GM23338 (cell line): ENCODE measurements around the gene C18orf32. TPM values are rescaled to one million over a fixed set of nuclear protein-coding genes. Genes with fewer than 3 reads are reported as not detected.

Source experiments
- ATAC-seq: fragments of 200-7000 bp; cut with Tn5 transposase; 3 replicates; pipeline ENCODE4 v1.9.1; 2020
- DNase-seq: peaks from one replicate; pipeline ENCODE4 v3.0.0-alpha.2; 2015; ENCODE audit warnings: low spot score
- H2AFZ ChIP-seq: fragments of 200-600 bp; sonication (generic); 2 replicates; pipeline ENCODE4 v1.8.0; 2016; ENCODE audit warnings: antibody characterized with exemption, mild to moderate bottlenecking, moderate library complexity
- H3F3A ChIP-seq: fragments of 200-600 bp; sonication (generic); replicated peaks from 2 replicates; pipeline ENCODE4 v1.8.0; 2017; ENCODE audit warnings: antibody characterized with exemption, mixed run types, low read depth
- H3K27ac ChIP-seq: fragments of 200-600 bp; sonication (generic); 2 replicates; pipeline ENCODE4 v1.6.1; 2016; ENCODE audit warnings: low read depth
- H3K27me3 ChIP-seq: fragments of 200-600 bp; sonication (generic); 2 replicates; pipeline ENCODE4 v1.8.0; 2016; ENCODE audit warnings: mild to moderate bottlenecking, mixed run types, moderate library complexity; ENCODE audit not compliant: insufficient read depth
- H3K36me3 ChIP-seq: fragments of 200-600 bp; sonication (generic); 2 replicates; pipeline ENCODE4 v1.8.0; 2016; ENCODE audit warnings: mild to moderate bottlenecking; ENCODE audit not compliant: insufficient read depth
- H3K4me1 ChIP-seq: fragments of 200-600 bp; sonication (generic); 2 replicates; pipeline ENCODE4 v1.8.0; 2016; ENCODE audit warnings: mild to moderate bottlenecking, moderate library complexity; ENCODE audit not compliant: insufficient read depth
- H3K4me2 ChIP-seq: fragments of 200-600 bp; sonication (generic); 2 replicates; pipeline ENCODE4 v1.7.1; 2017; ENCODE audit warnings: mixed run types
- H3K4me3 ChIP-seq: fragments of 200-600 bp; sonication (generic); 2 replicates; pipeline ENCODE4 v1.6.1; 2016; ENCODE audit warnings: mixed run types
- H3K79me2 ChIP-seq: fragments of 200-600 bp; sonication (generic); replicated peaks from 2 replicates; pipeline ENCODE4 v1.8.0; 2017; ENCODE audit warnings: mild to moderate bottlenecking; ENCODE audit not compliant: insufficient read depth
- H3K9me2 ChIP-seq: fragments of 200-600 bp; sonication (generic); 2 replicates; pipeline ENCODE4 v1.8.0; 2017; ENCODE audit not compliant: insufficient read depth
- H4K20me1 ChIP-seq: fragments of 200-600 bp; sonication (generic); replicated peaks from 2 replicates; pipeline ENCODE4 v1.8.0; 2017; ENCODE audit warnings: mild to moderate bottlenecking; ENCODE audit not compliant: insufficient read depth
- H3K27ac Mint-ChIP-seq: 2 replicates; pipeline ENCODE4 v1.8.0; 2020; ENCODE audit warnings: inconsistent platforms, mild to moderate bottlenecking, moderate library complexity, mixed read lengths
- H3K27me3 Mint-ChIP-seq: 3 replicates; pipeline ENCODE4 v1.8.0; 2022; ENCODE audit warnings: low read depth, mild to moderate bottlenecking, moderate library complexity, mixed read lengths, inconsistent platforms; ENCODE audit not compliant: insufficient read depth, poor library complexity
- H3K36me3 Mint-ChIP-seq: 3 replicates; pipeline ENCODE4 v1.8.0; 2021; ENCODE audit warnings: low read depth, mild to moderate bottlenecking, inconsistent platforms, moderate library complexity, mixed read lengths
- H3K4me1 Mint-ChIP-seq: 3 replicates; pipeline ENCODE4 v1.8.0; 2020; ENCODE audit warnings: mild to moderate bottlenecking, inconsistent platforms, mixed read lengths
- H3K4me3 Mint-ChIP-seq: 3 replicates; pipeline ENCODE4 v1.8.0; 2021; ENCODE audit warnings: moderate library complexity, mild to moderate bottlenecking, inconsistent platforms, mixed read lengths
- H3K9me3 Mint-ChIP-seq: 3 replicates; pipeline ENCODE4 v1.8.0; 2020; ENCODE audit warnings: moderate library complexity, mild to moderate bottlenecking, inconsistent platforms, mixed read lengths
- EZH2phosphoT487 ChIP-seq: fragments of 200-600 bp; sonication (generic); IDR thresholded peaks from one replicate; pipeline ENCODE4 v1.8.1; 2018; ENCODE audit warnings: antibody characterized with exemption; ENCODE audit not compliant: unreplicated experiment
- JUNB ChIP-seq: IDR thresholded peaks from one replicate; pipeline ENCODE4 v1.6.1; 2016; ENCODE audit warnings: antibody characterized with exemption; ENCODE audit not compliant: unreplicated experiment
- ZNF331 ChIP-seq: fragments of 250-450 bp; sonication (Bioruptor Pico); IDR thresholded peaks from 2 replicates; pipeline ENCODE4 v1.5.0; 2020; ENCODE audit warnings: low read depth, mild to moderate bottlenecking, moderate library complexity
- polyA plus RNA-seq: library from polyadenylated mRNA; unstranded; fragments of >200 nt; fragmentation: Nextera tagmentation; extraction: Ambion mirVana; gene quantifications from 2 replicates; pipeline ENCODE4 v1.2.1, GENCODE V29; 2016
- total RNA-seq: library from RNA; depleted of rRNA; stranded (reverse); fragments of >200 nt; shearing (Covaris generic); gene quantifications from 2 replicates; pipeline ENCODE4 v1.2.3, GENCODE V29; 2014
- TF ChIP-seq, protein P1 (sequence below): fragments of 250-450 bp; sonication (Bioruptor Pico); IDR thresholded peaks from 2 replicates; pipeline ENCODE4 v1.5.0; 2020; ENCODE audit warnings: mild to moderate bottlenecking, moderate library complexity
- TF ChIP-seq, protein P2 (sequence below), 2 experiments: fragments of 200-600 bp in 1 of 2; sonication (generic) in 1 of 2; conservative IDR thresholded peaks; 2 replicates each; pipeline versions ENCODE4 v1.5.1 to v1.6.1; 2016 to 2017; ENCODE audit warnings: antibody characterized with exemption in 2 of 2, low read depth in 2 of 2, mild to moderate bottlenecking in 2 of 2, moderate library complexity in 1 of 2

C18orf32 gene
- total and polyA plus RNA-seq, 2 experiments from 2014 or later: 25.3 to 72.4 TPM

DNA sequence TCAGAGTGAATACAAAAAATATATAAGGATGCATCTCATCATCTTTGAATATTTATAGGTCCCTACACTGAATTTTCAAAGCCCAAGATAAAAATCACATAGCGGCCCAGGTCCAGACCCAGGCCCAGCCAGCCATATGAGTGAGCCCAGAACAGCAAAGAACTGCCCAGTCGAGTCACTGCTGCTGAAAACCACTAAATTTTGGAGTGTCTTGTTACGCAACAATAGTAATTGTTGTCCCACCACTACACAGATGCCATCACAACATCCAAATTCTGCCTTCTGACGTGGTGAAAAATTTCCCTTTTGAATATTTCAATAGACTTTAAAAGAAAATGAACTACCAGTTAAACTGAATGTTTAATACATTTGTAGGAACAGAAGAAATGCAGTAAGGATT, 5.7 kb downstream of the C18orf32 start:
- Histone ChIP-seq H3K27me3 (no peaks in the 10 kb centered on the region), H4K20me1 (peaks cover 7% of the 10 kb centered on the region; the same call in 1 of the 2 replicates), H3F3A (no peaks in the 10 kb centered on the region), H3K79me2 (peaks cover 32% of the 10 kb centered on the region), H3K4me1 (0 out of 2 replicates have a peak, but pooled peaks cover 3% of the 10 kb centered on the region), H3K4me2 (no peak overlapping the region), H3K27ac (no peak overlapping the region), H2AFZ (no peak overlapping the region), H3K4me3 (no peak overlapping the region), H3K36me3 (peaks cover 19% of the 10 kb centered on the region), H3K9me2 (no peaks in the 10 kb centered on the region)
- H3K27ac Mint-ChIP-seq: no peak overlapping the region
- no peaks in the 10 kb centered on the region for H3K9me3 Mint-ChIP-seq
- H3K27me3 Mint-ChIP-seq: peaks cover 2% of the 10 kb centered on the region
- H3K4me1 Mint-ChIP-seq: peaks cover 9% of the 10 kb centered on the region
- DNase-seq (no peak), ATAC-seq (no peak)
- H3K4me3 Mint-ChIP-seq: no peak overlapping the region
- H3K36me3 Mint-ChIP-seq: peaks cover 33% of the 10 kb centered on the region
- TF ChIP-seq JUNB (no peak), ZNF331 (CRISPR knock-in tag) (no peak), EZH2phosphoT487 (no peak)
- TF ChIP-seq, protein P1, sequence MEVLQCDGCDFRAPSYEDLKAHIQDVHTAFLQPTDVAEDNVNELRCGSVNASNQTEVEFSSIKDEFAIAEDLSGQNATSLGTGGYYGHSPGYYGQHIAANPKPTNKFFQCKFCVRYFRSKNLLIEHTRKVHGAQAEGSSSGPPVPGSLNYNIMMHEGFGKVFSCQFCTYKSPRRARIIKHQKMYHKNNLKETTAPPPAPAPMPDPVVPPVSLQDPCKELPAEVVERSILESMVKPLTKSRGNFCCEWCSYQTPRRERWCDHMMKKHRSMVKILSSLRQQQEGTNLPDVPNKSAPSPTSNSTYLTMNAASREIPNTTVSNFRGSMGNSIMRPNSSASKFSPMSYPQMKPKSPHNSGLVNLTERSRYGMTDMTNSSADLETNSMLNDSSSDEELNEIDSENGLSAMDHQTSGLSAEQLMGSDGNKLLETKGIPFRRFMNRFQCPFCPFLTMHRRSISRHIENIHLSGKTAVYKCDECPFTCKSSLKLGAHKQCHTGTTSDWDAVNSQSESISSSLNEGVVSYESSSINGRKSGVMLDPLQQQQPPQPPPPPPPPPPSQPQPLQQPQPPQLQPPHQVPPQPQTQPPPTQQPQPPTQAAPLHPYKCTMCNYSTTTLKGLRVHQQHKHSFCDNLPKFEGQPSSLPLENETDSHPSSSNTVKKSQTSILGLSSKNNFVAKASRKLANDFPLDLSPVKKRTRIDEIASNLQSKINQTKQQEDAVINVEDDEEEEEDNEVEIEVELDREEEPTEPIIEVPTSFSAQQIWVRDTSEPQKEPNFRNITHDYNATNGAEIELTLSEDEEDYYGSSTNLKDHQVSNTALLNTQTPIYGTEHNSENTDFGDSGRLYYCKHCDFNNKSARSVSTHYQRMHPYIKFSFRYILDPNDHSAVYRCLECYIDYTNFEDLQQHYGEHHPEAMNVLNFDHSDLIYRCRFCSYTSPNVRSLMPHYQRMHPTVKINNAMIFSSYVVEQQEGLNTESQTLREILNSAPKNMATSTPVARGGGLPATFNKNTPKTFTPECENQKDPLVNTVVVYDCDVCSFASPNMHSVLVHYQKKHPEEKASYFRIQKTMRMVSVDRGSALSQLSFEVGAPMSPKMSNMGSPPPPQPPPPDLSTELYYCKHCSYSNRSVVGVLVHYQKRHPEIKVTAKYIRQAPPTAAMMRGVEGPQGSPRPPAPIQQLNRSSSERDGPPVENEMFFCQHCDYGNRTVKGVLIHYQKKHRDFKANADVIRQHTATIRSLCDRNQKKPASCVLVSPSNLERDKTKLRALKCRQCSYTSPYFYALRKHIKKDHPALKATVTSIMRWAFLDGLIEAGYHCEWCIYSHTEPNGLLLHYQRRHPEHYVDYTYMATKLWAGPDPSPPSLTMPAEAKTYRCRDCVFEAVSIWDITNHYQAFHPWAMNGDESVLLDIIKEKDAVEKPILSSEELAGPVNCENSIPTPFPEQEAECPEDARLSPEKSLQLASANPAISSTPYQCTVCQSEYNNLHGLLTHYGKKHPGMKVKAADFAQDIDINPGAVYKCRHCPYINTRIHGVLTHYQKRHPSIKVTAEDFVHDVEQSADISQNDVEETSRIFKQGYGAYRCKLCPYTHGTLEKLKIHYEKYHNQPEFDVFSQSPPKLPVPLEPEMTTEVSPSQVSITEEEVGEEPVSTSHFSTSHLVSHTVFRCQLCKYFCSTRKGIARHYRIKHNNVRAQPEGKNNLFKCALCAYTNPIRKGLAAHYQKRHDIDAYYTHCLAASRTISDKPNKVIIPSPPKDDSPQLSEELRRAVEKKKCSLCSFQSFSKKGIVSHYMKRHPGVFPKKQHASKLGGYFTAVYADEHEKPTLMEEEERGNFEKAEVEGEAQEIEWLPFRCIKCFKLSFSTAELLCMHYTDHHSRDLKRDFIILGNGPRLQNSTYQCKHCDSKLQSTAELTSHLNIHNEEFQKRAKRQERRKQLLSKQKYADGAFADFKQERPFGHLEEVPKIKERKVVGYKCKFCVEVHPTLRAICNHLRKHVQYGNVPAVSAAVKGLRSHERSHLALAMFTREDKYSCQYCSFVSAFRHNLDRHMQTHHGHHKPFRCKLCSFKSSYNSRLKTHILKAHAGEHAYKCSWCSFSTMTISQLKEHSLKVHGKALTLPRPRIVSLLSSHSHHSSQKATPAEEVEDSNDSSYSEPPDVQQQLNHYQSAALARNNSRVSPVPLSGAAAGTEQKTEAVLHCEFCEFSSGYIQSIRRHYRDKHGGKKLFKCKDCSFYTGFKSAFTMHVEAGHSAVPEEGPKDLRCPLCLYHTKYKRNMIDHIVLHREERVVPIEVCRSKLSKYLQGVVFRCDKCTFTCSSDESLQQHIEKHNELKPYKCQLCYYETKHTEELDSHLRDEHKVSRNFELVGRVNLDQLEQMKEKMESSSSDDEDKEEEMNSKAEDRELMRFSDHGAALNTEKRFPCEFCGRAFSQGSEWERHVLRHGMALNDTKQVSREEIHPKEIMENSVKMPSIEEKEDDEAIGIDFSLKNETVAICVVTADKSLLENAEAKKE (CRISPR knock-in tag): no peak
- TF ChIP-seq, protein P2, sequence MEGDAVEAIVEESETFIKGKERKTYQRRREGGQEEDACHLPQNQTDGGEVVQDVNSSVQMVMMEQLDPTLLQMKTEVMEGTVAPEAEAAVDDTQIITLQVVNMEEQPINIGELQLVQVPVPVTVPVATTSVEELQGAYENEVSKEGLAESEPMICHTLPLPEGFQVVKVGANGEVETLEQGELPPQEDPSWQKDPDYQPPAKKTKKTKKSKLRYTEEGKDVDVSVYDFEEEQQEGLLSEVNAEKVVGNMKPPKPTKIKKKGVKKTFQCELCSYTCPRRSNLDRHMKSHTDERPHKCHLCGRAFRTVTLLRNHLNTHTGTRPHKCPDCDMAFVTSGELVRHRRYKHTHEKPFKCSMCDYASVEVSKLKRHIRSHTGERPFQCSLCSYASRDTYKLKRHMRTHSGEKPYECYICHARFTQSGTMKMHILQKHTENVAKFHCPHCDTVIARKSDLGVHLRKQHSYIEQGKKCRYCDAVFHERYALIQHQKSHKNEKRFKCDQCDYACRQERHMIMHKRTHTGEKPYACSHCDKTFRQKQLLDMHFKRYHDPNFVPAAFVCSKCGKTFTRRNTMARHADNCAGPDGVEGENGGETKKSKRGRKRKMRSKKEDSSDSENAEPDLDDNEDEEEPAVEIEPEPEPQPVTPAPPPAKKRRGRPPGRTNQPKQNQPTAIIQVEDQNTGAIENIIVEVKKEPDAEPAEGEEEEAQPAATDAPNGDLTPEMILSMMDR (conservative IDR thresholded peaks at IDR 0.05; ENCODE audit: low read depth in 2 of 2): no peak
